ENCODE data around the gene ASPSCR1.

ASPSCR1 gene

DNA sequence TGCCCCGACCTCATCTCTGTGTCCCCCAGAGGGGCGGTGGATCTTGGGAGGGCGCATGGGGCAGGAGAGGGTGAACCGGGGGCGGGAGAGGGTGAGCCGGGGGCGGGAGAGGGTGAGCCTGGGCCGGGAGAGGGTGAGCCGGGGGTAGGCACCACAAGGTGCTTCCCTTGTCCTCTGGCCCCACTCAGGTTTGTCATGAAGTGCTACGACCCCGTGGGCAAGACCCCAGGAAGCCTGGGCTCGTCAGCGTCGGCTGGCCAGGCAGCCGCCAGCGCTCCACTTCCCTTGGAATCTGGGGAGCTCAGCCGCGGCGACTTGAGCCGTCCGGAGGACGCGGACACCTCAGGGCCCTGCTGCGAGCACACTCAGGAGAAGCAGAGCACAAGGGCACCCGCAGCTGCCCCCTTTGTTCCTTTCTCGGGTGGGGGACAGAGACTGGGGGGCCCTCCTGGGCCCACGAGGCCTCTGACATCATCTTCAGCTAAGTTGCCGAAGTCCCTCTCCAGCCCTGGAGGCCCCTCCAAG, 18.9 kb downstream of the ASPSCR1 start:
- no peak for DNase-seq (ENCODE audit: insufficient read length, low spot score)

DNA sequence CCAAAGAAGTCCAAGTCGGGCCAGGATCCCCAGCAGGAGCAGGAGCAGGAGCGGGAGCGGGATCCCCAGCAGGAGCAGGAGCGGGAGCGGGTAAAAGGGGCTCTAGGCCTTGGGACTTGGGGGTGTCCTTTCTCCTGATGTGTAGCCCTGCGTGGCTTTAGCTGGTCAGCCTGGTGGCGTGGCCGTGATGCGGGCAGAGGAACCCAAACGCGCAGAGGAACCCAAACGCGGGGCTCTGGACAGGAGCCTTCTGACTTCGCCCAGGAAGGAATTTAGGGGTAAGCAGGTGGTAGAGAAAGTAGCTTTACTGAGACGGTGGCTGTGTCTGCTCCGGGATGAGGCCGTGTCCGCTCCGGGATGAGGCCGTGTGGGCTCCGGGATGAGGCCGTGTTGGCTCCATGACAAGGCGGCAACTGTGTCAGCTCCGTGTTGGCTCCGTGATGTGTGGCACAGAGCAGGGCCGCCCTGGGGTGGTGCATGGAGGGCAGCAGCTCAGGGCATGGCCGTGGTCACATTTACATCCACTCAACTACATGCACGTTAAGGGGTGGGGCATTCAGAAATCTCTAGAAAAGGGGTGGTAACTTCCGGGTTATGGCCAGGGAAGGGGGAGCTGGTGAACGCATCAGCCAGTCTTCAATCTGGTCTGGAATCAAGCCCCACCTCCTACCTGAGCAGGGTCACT, 19.5 kb downstream of the ASPSCR1 start:
- DNase-seq (ENCODE audit: insufficient read length, low spot score) (no peak), FAIRE-seq (no peak)

More for the DNA sequence above, 18.9 kb downstream of the ASPSCR1 start:
- no peak for FAIRE-seq

DNA sequence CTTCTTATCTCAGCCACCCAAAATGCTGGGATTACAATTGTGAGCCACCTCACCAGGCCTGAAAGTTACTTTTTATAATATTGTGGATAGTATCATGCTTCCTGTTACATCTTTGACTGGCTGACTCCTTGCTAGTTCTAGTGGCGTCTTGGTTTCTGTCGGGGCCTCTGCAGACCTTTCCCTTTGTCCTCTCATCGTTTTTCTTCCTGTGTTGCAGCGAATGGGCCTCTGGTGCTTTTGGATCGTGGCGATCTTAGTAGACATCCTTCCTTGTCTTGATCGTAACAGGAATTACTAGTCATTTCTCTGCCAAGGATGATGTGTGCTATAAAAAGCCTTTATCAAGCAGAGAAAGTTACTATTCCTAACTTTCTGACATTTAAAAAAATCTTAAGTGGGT, 20.8 kb downstream of the ASPSCR1 start:
- FAIRE-seq (no peak), DNase-seq (ENCODE audit: insufficient read length, low spot score) (no peak)

DNA sequence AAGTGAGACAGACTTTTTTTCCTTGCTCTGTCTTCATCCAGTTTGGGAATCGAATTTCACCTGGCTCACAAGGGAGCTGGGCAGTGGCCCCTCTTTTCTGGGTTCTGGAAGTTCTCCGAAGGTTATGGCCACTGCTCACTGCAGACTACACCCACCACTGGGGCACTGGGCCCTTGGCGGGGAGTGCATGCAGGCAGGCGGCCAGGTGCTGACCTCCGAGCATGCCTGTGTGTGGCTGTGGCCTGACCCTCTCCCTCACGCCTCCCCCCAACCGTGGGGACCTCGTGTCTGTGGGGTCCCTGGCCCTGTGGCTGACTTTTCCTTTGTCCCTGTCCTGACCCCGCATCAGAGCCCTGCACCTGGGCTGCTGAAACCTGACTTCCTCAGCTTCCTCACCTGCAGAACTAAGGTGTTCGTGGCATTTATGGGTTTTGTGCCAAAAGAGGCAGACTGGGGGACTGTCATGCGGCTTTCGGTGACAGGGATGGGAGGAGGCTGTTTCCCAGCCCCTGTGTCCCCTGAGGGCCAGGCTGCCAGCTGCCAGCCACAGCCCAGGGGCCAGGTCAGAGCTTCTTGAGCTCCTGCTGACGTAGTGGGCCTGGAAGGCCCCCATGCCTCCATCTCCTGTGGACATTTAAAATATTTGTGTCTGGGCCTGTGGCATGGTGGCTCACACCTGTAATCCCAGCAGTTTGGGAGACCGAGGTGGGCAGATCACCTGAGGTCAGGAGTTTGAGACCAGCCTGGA, 21.4 kb downstream of the ASPSCR1 start:
- FAIRE-seq: no peak
- no peak for DNase-seq (ENCODE audit: insufficient read length, low spot score)

DNA sequence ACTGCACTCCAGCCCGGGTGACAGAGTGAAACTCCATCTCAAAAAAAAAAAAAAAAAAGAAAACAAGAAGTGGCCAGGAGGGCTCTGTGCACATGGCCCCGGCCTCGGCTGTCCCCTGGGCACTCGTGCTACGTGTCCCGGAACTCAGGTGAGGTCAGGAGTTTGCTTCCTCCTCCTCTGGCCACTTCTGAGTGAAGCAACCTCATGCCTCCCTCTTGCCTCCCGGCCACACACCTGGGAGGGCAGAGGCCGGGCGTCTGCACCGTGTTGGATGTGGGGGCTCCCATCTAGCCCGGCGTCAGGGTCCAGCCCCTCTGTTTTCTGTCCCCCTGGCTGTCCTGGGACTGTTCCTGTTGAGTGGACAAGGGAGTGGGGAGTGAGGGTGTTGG, 22.2 kb downstream of the ASPSCR1 start:
- DNase-seq (ENCODE audit: insufficient read length, low spot score) (no peak), FAIRE-seq (no peak)

DNA sequence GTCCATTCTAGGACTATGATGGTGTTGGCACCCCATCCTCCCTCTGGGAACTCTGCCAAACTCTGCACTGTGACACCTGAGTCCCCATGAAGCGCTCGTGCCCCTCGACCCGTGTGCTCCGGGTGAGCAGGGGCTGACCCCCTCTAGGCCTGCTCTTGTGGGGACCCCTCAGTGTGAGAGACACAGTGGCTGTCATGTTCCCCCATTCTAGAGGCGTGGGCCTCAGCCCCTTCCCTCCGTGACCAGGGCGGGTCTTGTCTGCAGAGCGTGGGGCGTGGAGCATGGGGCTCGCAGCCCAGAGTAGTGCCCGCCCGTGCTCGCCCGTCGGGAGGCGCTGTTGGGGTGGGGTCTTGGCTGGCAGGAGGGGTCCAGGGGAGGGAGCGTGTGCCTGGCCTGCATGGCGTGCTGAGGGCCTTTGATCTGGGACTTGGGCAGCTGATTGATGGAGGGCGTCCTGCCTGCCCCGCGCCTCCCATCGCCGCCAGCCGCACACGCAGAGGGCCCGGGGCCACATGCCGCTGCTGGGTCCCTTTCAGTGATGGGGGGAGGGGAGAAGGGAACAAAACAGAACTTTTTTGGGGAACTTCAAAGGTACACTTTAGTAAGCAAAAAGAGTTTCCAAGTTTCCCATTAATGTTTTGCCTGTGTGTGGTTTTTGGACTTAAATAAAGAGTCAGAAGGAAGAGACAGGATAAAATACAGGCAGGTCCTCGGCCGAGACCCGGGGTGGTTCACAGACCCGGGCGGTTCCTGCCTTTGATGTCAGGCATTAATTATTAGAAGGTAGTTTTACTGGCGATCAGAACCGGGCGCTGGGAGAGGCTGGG, 22.8 kb downstream of the ASPSCR1 start:
- DNase-seq (ENCODE audit: insufficient read length, low spot score): no peak
- FAIRE-seq: no peak

DNA sequence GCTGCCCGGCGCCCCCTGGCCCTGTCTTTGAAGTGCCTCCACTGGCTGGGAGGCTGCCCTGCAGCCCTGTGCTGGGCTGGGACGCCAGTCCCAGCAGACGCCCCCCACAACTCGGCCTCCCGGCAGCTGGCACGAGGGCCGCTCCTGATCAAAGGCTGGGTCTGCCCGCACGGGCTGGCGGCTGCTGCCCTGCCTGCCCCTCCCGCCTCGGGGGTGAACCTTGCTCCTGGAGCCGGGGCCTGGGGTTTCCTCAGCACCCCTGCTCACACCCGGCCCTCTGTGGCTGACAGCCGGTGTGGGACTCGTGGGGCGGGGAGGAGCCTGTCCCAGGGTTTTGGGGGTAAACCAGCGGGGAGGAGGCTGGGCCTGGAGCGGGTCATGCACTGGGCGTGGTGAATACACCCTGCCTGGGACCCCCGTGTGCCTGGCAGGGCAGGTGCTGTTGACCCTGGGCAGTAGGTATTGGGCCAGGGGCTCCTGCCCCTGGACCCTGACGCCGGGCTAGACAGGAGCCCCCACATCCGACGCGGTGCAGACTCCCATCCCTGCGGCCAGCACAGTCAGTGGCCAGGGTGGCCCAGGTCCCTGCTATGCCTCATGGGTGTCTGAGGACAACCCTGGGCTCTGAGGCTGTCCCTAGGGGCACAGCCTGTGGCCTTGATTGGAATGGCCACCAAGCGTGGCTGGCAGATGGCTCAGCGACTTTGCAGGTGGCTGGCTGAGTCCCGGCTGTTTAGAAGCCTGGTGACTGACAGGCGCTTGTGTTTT, 23.6 kb downstream of the ASPSCR1 start:
- no peak for FAIRE-seq
- DNase-seq (ENCODE audit: insufficient read length, low spot score): no peak

DNA sequence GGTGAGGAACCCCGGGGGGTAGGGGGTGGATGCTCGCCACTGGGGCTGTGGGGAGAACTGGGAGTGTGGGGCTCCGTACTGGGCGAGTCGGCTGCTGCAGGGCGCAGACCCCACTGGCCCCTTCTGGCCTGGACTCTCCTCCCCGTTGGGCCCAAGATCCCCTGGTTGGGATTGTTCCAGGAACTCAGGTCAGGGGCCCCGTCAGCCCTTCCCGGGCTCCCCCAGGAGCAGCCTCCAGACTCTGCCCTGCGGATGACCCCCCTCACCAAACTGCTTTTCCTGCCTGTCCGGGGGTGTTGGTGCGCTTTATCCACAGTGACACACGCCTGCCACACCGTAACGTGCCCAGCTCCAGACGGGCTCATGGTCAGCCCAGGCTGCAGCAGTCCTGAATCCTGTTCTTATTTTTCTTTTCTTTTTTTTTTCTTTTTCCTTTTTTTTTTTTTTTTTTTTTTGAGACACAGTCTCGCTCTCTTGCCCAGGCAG, 24.2 kb downstream of the ASPSCR1 start:
- DNase-seq (ENCODE audit: insufficient read length, low spot score): no peak
- no peak for FAIRE-seq

DNA sequence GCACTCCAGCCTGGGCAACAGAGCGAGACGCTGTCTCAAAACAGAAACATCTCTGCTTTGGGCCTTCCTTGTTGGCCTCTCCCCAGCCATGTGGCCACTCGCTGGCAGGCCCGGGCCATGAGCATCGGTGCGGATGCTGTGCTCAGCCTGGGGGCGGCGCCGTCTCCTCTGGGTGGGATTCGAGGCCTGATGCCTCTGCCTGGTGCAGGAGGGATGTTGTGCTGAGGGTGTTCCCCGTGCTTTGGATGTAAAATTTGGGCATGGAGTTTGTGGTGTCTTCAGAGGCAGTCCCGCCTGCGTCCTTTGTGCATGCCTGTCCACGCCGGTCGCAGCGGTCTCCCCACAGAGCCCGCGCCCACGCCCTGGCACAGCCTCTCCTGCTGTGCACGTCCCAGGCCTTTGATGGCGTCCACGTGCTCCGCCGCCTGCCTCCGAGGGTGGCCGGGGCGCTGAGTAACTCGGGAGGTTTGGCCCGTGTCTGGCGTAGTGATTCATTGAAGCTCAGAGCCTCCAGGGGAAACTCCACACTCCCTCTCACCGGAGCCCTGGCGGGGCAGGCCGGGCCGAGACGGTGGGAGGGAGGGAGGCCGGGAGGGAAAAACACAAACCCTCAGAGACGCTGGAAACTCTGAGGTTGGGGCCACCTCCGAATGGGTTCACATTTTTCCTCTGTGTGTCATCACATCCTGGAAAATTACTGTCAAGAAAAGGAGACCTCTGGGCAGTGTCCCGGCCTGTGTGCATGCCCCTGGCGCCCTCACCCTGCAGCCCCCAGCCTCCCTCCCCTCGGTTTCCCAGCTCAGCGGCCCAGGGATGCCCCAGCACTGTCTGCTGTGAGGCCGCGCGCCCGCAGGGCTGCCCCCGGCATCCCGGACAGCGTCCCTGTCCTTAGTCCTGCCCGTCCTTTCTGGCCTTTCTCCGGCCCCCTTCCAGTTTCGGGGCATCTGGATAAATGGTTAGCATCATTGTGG, 26.3 kb downstream of the ASPSCR1 start:
- DNase-seq (ENCODE audit: insufficient read length, low spot score): no peak
- no peak for FAIRE-seq

DNA sequence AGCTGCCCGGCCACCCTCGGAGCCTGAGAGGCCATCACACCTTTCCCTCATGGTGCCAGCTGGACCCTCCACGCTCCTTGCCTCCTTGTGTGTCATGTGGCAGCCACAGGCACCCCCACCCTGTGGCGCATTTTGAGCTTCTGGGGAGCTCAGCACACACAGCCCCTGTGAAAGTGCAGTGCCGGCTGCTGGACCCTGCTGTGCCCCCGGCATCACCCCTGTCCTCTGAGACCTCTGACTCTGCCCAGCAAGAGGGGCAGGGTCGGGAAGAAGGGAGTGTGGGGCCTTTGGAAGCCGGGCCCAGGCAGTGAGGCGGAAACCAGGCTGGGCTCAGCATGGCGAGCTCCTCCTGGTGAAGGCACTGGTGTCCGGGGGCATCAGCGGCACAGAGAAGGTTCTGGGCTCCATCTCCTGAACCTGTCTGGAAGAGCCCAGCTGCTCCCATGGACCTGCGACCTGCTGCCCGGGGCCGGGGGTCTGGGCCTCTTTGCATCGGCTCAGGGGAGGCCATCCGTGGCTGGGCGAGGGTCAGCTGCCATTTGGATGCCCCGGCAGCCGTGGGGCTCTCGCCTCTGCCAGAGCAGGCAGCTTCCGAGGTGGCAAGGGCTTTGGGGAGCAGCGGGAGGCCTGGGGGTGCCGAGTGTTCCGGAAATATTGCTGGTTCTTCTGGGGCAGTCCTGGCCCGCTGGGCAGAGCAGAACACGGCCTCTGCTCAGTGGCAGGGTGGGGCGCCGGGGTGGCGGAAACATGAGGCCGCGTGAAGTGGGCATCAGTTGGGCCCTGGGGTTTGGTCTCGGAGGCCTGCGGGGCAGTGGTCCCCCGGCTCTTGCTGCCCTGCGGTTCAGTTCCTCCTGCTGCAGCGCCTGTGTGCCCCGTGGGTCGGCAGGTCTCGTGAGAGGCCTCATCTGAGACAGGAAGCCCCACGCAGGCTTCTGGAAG, 27.4 kb downstream of the ASPSCR1 start:
- DNase-seq (ENCODE audit: insufficient read length, low spot score) (no peak), FAIRE-seq (no peak)

DNA sequence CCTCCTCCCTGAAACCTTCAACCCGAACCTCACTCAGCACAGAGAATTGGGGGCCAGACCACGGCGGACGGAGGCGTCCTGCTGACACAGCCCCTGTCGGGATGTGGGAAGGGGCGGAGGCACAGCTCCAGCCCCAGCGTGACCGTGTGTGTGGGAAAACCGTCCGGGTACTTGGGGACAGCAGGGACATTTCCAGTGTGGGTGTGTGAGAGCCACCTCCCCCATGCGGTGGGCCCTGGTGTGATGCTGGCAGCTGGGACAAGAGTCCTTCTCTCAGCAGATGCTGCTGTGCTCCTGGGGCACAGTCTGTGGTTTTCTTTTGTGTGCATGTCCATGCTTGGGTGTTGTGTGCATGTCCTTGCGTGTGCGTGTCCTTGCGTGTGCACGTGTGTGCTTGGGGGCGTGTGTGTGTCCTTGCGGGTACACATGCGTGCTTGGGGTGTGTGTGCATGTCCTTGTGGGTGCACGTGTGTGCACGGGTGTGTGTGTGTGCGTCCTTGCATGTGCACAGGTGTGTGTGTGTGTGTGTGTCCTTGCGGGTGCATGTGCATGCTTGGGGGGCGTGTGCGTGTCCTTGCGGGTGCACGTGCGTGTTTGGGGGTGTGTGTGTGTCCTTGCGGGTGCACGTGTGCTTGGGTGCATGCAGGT, 28.4 kb downstream of the ASPSCR1 start:
- DNase-seq (ENCODE audit: insufficient read length, low spot score) (no peak), FAIRE-seq (no peak)

DNA sequence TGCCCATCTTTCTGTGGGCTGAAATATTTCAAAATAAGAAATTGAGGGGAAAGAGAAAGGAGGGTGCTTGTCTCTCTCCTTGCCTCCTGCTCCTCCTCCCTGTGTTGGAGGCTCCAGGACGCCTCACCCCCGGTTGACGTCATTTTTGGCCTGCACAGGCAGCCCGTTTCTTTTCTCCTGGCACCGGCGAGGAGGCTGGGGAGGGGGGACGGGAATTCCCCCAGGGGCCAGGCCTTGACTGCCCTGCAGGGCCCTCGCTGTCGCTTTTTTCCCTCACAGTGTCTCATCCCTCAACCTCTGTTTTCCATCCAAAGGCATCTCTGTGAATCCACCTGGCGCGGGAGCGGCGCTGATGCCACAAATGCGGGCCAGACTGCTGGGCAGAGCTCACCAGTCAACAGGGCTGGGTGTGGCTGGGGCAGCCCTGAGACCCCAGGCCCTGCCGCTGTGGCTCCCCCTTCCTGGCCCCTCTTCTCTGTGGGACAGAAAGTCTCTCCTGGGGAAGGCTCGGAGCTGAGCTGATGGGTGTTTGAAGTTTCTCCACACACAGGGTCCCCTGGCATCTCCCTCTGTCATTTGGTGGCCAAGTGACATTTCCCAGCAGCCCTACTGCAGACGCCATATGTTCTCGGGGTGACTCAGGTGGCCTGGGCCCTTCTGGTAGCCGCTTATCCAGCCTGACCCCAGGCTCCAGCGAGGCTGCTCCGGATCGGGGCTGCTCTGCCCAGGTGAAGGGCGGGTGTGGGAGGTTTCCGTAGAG, 29.2 kb downstream of the ASPSCR1 start:
- DNase-seq (ENCODE audit: insufficient read length, low spot score): no peak

DNA sequence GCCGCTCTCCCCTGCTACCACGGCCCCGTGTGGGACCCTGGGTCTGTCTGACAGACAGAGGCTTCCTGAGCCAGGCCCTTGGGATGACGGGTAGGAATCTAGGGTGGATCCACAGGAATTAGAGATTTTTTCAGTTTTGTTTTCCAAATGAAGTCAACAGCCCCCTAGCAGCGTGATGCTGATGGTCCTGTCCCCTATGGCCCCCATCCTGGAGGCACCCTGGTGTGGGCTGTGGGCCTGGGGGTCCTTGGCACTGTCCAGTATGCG, 29.7 kb downstream of the ASPSCR1 start:
- no peak for FAIRE-seq
- DNase-seq (ENCODE audit: insufficient read length, low spot score): no peak

More for the DNA sequence above, 29.2 kb downstream of the ASPSCR1 start:
- FAIRE-seq: no peak

DNA sequence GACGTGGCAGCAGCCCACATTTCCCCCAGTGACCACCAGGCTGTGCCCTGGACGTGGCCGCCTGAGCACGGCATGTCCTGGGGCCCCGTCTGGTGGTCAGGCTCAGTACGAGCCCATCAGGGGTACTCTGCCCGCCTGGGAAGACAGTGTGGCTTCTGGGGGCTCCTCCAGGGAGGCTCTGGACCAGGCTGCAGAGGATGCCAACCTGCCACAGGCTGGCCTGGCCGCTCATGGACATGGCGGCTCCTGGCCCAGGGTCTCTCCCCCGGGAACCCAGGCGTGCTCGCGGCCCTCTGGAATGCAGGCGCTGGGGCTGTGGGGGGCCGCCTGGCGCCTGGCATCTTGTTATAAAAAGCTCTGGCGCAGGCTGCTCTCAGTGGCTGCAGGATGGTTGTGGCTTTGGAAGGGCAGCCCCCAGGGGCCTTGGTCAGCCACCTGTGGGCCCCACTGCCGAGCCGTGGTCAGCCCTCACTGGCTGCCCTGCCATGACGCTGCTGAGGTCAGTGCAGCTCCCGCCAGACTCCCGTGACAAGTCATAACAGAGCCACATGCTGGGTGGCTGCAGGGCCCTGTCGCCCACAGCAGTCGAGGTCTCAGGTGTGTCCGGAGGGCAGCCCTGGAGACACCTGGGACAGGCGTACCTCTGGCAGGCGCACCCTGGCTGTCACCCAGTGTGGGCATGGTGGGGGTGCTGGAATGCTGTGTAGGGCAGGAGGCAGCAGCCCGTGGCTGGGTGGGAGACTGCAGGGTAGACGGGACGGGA, 30.2 kb downstream of the ASPSCR1 start:
- no peak for DNase-seq (ENCODE audit: insufficient read length, low spot score)

DNA sequence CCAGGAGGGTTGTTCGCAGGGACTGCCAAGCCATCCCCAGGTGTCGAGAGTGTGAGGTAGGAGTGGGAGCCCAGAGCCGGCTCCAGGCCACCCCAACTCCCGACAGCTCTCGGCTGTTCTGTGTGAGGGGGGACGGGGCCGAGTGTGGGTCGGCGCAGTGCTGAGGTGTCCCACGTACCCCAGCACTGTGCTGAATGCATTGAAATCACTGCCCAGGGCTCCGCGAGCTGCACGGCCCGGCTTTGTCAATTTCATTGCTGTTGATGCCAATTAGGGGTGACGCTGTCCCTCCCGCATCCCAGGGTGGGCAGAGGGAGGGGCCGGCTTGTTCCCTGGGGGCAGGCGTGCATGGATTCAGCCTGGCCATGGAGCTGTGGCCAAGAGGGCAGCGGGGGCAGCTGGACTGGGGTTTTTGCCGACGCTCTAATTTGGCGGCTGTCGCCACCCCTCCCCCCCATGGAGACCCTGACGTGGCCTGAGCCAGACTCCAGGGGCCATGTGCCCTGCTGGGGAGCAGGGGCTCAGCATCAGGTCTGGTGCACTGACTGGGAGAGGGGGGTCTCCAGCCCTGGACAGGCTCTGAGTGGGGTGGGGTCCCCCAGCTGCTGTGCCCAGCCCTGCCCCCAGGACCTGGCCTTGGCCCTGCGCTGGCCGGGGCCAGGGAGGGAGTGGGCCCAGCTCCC, 31.0 kb downstream of the ASPSCR1 start:
- FAIRE-seq (no peak), DNase-seq (ENCODE audit: insufficient read length, low spot score) (no peak)

More for the DNA sequence above, 30.2 kb downstream of the ASPSCR1 start:
- no peak for FAIRE-seq

DNA sequence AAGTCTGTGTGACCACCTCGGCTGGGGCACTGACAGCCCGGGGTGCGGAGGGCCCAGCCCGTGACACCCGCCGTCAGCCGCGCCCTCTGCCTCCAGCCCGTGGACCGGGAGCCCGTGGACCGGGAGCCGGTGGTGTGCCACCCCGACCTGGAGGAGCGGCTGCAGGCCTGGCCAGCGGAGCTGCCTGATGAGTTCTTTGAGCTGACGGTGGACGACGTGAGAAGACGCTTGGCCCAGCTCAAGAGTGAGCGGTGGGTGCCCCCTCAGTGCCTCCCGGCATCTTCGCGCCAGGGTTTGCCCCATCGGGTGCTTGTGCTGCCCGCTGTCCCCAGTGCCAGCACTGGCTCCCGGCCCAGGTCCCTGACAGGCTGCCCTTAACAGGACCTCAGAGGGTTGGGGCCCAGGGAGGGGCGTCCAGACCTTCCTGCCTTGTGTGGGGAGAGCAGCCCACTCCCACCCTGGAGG, 31.5 kb downstream of the ASPSCR1 start:
- FAIRE-seq (no peak), DNase-seq (ENCODE audit: insufficient read length, low spot score) (no peak)
